GM21723 (cell line): ENCODE results near the gene LUZP2.

Experiments
- ATAC-seq: cut with Tn5 transposase; IDR thresholded peaks from one replicate; pipeline ENCODE4 v1.9.1; 2021; ENCODE audit warnings: mild to moderate bottlenecking, moderate library complexity; ENCODE audit not compliant: unreplicated experiment

LUZP2 gene

DNA sequence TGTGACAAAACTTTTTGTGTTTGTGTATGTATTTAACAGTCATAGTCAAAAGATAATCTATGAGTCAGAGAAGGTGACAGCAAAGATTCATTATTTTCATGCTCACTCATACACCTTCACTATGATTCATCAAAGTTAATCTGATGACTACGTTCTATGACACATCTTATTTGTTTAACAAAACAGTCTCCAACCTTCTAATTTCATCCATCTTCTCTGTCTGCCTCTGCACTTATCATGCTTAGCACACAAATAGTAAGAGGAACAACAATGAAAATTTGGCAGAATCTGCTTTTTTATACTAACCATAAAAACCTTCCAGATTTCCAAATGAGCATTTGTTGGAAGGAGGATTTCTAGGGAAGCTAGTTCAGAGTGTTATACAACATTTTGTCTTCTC lies 568.9 kb downstream of the LUZP2 start:
- no peak for ATAC-seq

DNA sequence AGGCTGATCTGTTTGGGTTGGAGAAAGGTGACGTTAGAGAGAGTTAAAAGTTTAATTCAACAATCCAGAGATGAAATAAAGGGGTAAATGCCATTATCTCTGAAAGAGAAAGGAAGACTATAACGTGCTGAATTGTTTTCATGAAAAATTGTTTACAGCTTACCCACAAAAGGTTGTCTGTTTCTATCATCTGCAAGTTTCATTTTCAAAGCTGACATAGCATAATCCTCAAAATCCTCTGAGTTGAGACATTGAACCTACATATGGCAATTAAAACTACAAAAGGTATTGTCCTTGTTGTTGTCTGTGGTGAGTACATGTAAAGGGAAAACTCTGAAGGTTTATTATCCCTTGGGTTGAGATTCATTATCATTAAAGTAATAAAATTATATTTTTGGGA lies 569.9 kb downstream of the LUZP2 start:
- no peak for ATAC-seq

DNA sequence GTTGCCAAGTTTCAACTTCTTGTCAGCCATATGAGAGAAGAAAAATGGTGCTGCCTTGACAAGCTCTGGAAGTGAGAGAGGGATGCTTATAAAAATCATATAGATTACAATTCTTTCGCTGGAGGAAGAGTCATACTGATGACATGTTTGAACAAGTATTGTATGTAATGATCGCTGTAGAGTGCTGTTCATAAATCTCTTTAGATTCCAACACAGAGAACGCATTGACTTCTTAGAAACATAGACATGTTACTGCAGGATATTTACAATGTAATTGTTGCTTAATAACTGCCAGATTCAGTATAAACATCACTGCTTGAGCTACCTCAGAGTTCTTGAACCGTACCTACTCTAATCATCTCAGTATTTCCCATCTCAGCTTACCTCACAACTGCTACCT lies 571.6 kb downstream of the LUZP2 start:
- no peak for ATAC-seq

DNA sequence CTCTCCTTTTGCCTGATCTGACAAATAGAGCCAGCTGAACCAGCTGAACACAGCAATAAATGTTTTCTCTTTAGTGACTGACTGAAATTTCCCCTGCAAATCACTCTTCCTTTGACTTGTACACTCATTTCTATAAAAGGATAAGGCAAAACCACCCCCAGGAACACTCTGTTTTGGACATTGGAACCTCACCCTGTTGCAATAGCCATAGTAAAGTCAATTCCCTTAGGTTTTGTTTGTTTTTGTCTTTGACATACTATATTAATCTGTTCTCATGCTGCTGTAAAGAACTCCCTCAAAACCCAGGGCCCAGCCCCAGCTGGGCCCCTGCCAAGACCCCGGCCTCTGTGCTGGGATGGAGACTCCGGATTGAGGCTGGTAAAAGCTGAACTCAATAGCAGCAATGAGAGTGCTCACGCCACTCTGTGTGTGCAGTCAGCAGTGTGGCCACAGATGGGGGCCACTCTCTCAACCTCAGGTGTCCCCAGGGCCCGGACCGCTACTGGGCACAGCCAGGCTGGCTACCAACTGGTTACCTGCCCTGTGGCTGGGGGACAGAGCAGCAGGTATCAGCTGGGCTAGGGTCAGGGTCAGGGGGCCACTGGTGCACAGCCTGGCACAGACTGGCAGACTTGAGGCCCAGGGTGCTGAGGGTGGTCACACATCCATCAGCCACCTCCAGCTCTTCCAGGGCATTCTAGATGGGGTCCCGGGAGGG lies 597.4 kb downstream of the LUZP2 start:
- no peak for ATAC-seq

DNA sequence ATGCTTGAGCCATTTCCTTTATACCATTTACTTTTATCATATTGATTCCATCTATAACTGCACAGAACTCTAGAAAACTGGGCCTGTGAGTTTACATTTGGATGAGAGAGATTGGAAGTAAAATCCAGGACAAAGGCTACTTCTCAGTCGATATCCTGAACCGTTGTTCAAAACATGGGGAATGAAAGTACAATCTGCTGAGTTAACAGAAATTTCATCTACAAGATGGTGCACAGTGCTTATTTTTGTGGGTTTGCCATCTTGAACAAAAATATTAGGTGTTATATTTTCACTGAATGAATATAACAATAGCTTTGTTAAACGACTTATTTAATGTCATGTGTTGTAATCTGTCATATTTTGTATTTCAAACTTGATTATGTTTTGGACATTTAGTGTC lies 622.6 kb downstream of the LUZP2 start:
- no peak for ATAC-seq
